IMR-90 (cell line): ENCODE data around the gene COL4A1. TPM values are rescaled to one million over a fixed set of nuclear protein-coding genes. Genes with fewer than 3 reads are reported as not detected.

Source experiments
- ATAC-seq: fragments of 200-7000 bp; cut with Tn5 transposase; 2 replicates; pipeline ENCODE4 v1.9.1; 2020; ENCODE audit warnings: low read depth, mild to moderate bottlenecking, moderate library complexity
- BruUV-seq: library from RNA; stranded (reverse); fragments of 400-500 nt; replicated peaks from 2 replicates; lab custom pipeline; 2021; lab: Mats Ljungman, UMichigan
- CTCF ChIA-PET: fragments of 300-600 bp; formaldehyde crosslinking; extraction: SDS; loops from one replicate; lab custom pipeline; 2021; ENCODE audit warnings: antibody characterized with exemption; lab: Yijun Ruan, JAX
- POLR2A ChIA-PET: fragments of 300-600 bp; sonication (Branson Sonifier 250); formaldehyde crosslinking; loops from one replicate; lab custom pipeline; 2022; ENCODE audit warnings: antibody characterized with exemption; ENCODE audit not compliant: unreplicated experiment; lab: Charles Lee
- DNase-seq: peaks from one replicate; pipeline ENCODE4 v3.0.0; 2013
- H2AFZ ChIP-seq: replicated peaks from 2 replicates; pipeline ENCODE3; 2013; ENCODE audit warnings: low read length, mild to moderate bottlenecking; ENCODE audit not compliant: poor library complexity
- H2AK5ac ChIP-seq: 2 replicates; pipeline ENCODE4 v1.6.1; 2013; ENCODE audit warnings: low read depth, low read length, inconsistent platforms
- H2AK9ac ChIP-seq: replicated peaks from 2 replicates; pipeline ENCODE3; 2013; ENCODE audit warnings: mild to moderate bottlenecking, low read depth, low read length, moderate library complexity; ENCODE audit not compliant: poor library complexity
- H2BK120ac ChIP-seq: 2 replicates; pipeline ENCODE4 v1.6.1; 2013; ENCODE audit warnings: low read depth, low read length, inconsistent platforms
- H2BK15ac ChIP-seq: 3 replicates; pipeline ENCODE4 v1.6.1; 2013; ENCODE audit warnings: low read depth, low read length, inconsistent platforms
- H2BK20ac ChIP-seq: 2 replicates; pipeline ENCODE4 v1.6.1; 2013; ENCODE audit warnings: low read depth, mild to moderate bottlenecking, inconsistent platforms, low read length, moderate library complexity
- H2BK5ac ChIP-seq: 2 replicates; pipeline ENCODE4 v1.6.1; 2013; ENCODE audit warnings: mild to moderate bottlenecking, low read depth, low read length, inconsistent platforms; ENCODE audit not compliant: poor library complexity, severe bottlenecking
- H3K14ac ChIP-seq: replicated peaks from 2 replicates; pipeline ENCODE4 v1.6.1; 2013; ENCODE audit warnings: low read depth, low read length, inconsistent platforms
- H3K18ac ChIP-seq: 2 replicates; pipeline ENCODE4 v1.6.1; 2013; ENCODE audit warnings: low read depth, low read length, control low read depth
- H3K23ac ChIP-seq: 2 replicates; pipeline ENCODE4 v1.6.1; 2013; ENCODE audit warnings: low read depth, low read length, inconsistent platforms
- H3K27ac ChIP-seq: 2 replicates; pipeline ENCODE4 v1.5.1; 2013; ENCODE audit warnings: mild to moderate bottlenecking, control low read depth, low read length; ENCODE audit not compliant: insufficient read depth
- H3K27me3 ChIP-seq: 2 replicates; pipeline ENCODE4 v1.6.1; 2013; ENCODE audit warnings: low read length; ENCODE audit not compliant: control insufficient read depth, insufficient read depth
- H3K36me3 ChIP-seq: 2 replicates; pipeline ENCODE4 v1.6.1; 2013; ENCODE audit warnings: low read length, mixed read lengths; ENCODE audit not compliant: control insufficient read depth, insufficient read depth
- H3K4ac ChIP-seq: 2 replicates; pipeline ENCODE4 v1.6.1; 2013; ENCODE audit warnings: low read depth, low read length, inconsistent platforms
- H3K4me1 ChIP-seq: 2 replicates; pipeline ENCODE4 v1.6.1; 2013; ENCODE audit warnings: low read length, mixed read lengths; ENCODE audit not compliant: control insufficient read depth, insufficient read depth
- H3K4me2 ChIP-seq: 2 replicates; pipeline ENCODE4 v1.6.1; 2013; ENCODE audit warnings: low read depth, mild to moderate bottlenecking, control low read depth, low read length, moderate library complexity
- H3K4me3 ChIP-seq: 2 replicates; pipeline ENCODE4 v1.5.1; 2013; ENCODE audit warnings: low read depth, mild to moderate bottlenecking, control low read depth, low read length, moderate library complexity; ENCODE audit not compliant: insufficient read depth
- H3K56ac ChIP-seq: 2 replicates; pipeline ENCODE4 v1.6.1; 2013; ENCODE audit warnings: low read length, inconsistent platforms; ENCODE audit not compliant: insufficient read depth; ENCODE audit errors: extremely low read depth
- H3K79me1 ChIP-seq, 2 experiments: 2 replicates each; pipeline ENCODE4 v1.6.1; 2013; ENCODE audit warnings: low read length in 2 of 2, inconsistent platforms in 1 of 2, low read depth in 1 of 2
- H3K9ac ChIP-seq: 2 replicates; pipeline ENCODE4 v1.6.1; 2013; ENCODE audit warnings: low read depth, low read length, control low read depth
- H3K9me1 ChIP-seq: 2 replicates; pipeline ENCODE4 v1.6.1; 2013; ENCODE audit warnings: low read length, inconsistent platforms; ENCODE audit not compliant: insufficient read depth
- H3K9me3 ChIP-seq: 2 replicates; pipeline ENCODE4 v1.6.1; 2013; ENCODE audit warnings: low read length; ENCODE audit not compliant: control insufficient read depth, insufficient read depth
- H4K20me1 ChIP-seq: 2 replicates; pipeline ENCODE4 v1.6.1; 2013; ENCODE audit warnings: low read length, inconsistent platforms; ENCODE audit not compliant: insufficient read depth
- H4K5ac ChIP-seq: 2 replicates; pipeline ENCODE4 v1.6.1; 2013; ENCODE audit warnings: mild to moderate bottlenecking, low read depth, low read length, control low read depth
- H4K8ac ChIP-seq, 2 experiments: 2 replicates each; pipeline ENCODE4 v1.6.1; 2013; ENCODE audit warnings: low read depth in 2 of 2, low read length in 2 of 2, control low read depth in 1 of 2, inconsistent platforms in 1 of 2
- H4K91ac ChIP-seq: 2 replicates; pipeline ENCODE4 v1.6.1; 2013; ENCODE audit warnings: low read depth, low read length, inconsistent platforms; ENCODE audit not compliant: insufficient read depth
- CEBPB ChIP-seq: IDR thresholded peaks from 2 replicates; pipeline ENCODE4 v1.6.1; 2012; ENCODE audit warnings: low read depth, low read length, improper control_type of control experiment
- FOS ChIP-seq: fragments of 150-350 bp; IDR thresholded peaks from 2 replicates; pipeline ENCODE4 v1.6.1; 2016; ENCODE audit warnings: low read depth, low read length
- MAFK ChIP-seq: IDR thresholded peaks from 2 replicates; pipeline ENCODE4 v1.6.1; 2012; ENCODE audit warnings: low read depth, low read length, improper control_type of control experiment
- SMC3 ChIP-seq: fragments of 150-350 bp; IDR thresholded peaks from 2 replicates; pipeline ENCODE4 v1.6.1; 2016; ENCODE audit warnings: low read depth, mild to moderate bottlenecking, antibody characterized with exemption, low read length, moderate library complexity
- WGBS, 2 experiments: methylation state at CpG; one replicate each; pipeline versions ENCODE4 v1.1.5 to v1.1.7; 2013; ENCODE audit warnings: missing lambda C conversion rate in 2 of 2; ENCODE audit not compliant: insufficient read length in 1 of 2; ENCODE audit errors: extremely low coverage in 2 of 2; 5-methylcytosine and 5-hydroxymethylcytosine counted together
- dilution Hi-C: fragments of 300-500 bp; cut with HindIII; formaldehyde crosslinking; loops from one replicate; pipeline ENCODE4 v1.14.3; 2018; ENCODE audit warnings: low sequenced_read_pairs; ENCODE audit not compliant: unreplicated experiment
- in situ Hi-C: fragments of 300-500 bp; cut with MboI; formaldehyde crosslinking; loops from 3 replicates; pipeline ENCODE4 v1.14.3; 2019; ENCODE audit warnings: low sequenced_read_pairs, inconsistent platforms, mixed read lengths
- intact Hi-C: fragments of 100-400 bp; cut with micrococcal nuclease; formaldehyde crosslinking; loops from 2 replicates; pipeline ENCODE4 v1.10.0; 2022
- polyA plus RNA-seq, 3 experiments: library from polyadenylated mRNA; depleted of rRNA; stranded (reverse); fragments of >200 nt; gene quantifications; 2 replicates each; pipeline ENCODE4 v1.2.3, GENCODE V29; 2012; ENCODE audit warnings: low replicate concordance in 1 of 3
- total RNA-seq: library from RNA; depleted of rRNA; stranded (reverse); fragments of >200 nt; gene quantifications from 2 replicates; pipeline ENCODE4 v1.2.3, GENCODE V29; 2012
- TF ChIP-seq, protein P1 (sequence below): fragments of 150-350 bp; IDR thresholded peaks from 2 replicates; pipeline ENCODE4 v1.6.1; 2017; ENCODE audit warnings: mild to moderate bottlenecking, antibody characterized with exemption, low read length, low read depth

COL4A1 gene
- total and polyA plus RNA-seq, 2 of the 4 experiments (the other 2 are of a cell fraction), result 230 to 337 TPM

DNA sequence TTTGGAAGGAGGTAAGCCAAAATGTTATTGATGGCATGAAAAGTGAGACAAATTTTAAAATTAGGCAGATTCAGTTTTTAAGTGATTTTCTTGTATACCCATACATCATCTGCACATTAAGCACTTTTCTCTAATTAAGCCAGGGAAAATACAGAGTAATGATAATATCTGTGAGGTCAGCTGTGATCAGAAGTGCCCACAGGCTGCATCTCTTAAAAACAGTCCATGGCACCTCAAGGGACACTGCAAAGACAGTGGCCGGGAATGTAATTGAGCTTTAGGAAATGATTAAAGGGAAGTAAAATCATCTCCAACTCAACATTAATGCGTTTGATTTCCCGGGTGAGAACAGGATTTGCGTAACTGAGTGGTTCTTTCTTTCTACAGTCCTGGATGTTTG is 2.0 kb downstream of the COL4A1 start:
- Histone ChIP-seq H3K79me1 (peaks cover 4 to 62% of the 10 kb centered on the region in 2 experiments; a peak in 2 of 4 replicates), H2BK20ac (no peak overlapping the region), H2BK120ac (peak overlapping the region; percentile 22), H3K27me3 (no peaks in the 10 kb centered on the region), H4K5ac (no peak overlapping the region; the same call in 1 of the 2 replicates), H3K18ac (peak overlapping the region; percentile 40; the same call in 1 of the 2 replicates), H2BK5ac (peak overlapping the region; percentile 6), H3K14ac (peak overlapping the region; percentile 81), H4K20me1 (peaks cover 80% of the 10 kb centered on the region), H3K9ac (peak overlapping the region; percentile 96), H4K91ac (no peak overlapping the region), H4K8ac (peak overlapping the region in 1 of 2 experiments; percentile 60; a peak in 1 of 4 replicates), H3K36me3 (peaks cover 27% of the 10 kb centered on the region), H2AFZ (no peak overlapping the region), H3K23ac (peak overlapping the region; percentile 75), H3K4ac (peak overlapping the region; percentile 35), H3K4me1 (peaks cover 28% of the 10 kb centered on the region), H2AK9ac (no peak overlapping the region), H2BK15ac (no peak overlapping the region), H3K56ac (peak overlapping the region; percentile 85), H3K9me1 (peaks cover 29% of the 10 kb centered on the region), H2AK5ac (peak overlapping the region; percentile 32; the same call in 1 of the 2 replicates), H3K27ac (0 out of 2 replicates have a peak overlapping the region, but pooled peaks have one; percentile 29), H3K9me3 (no peaks in the 10 kb centered on the region), H3K4me3 (peak overlapping the region; percentile 84), H3K4me2 (peak overlapping the region; percentile 86)
- no CpG with 5 or more reads among the region's 4 CpGs for WGBS, 2 experiments
- intact Hi-C loops, result loop anchor here (2.0 kb wide), 1 partner anchor 56 kb away; no protein-coding TSS in a partner anchor
- CTCF ChIA-PET, result interaction anchor here (1.0 to 2.6 kb wide), 4 partner anchors 18 to 107 kb away, joined by 3 to 6 read pairs (median 4); no protein-coding TSS in a partner anchor
- POLR2A ChIA-PET, result interaction anchor here (1.0 to 1.3 kb wide), 3 partner anchors 29 to 57 kb away, joined by 3 to 5 read pairs (median 4); no protein-coding TSS in a partner anchor
- dilution Hi-C loops, result no loop called here
- ATAC-seq (no peak), DNase-seq (no peak)
- in situ Hi-C loops, result no loop called here
- no peak for TF ChIP-seq CEBPB
- TF ChIP-seq, protein P1, sequence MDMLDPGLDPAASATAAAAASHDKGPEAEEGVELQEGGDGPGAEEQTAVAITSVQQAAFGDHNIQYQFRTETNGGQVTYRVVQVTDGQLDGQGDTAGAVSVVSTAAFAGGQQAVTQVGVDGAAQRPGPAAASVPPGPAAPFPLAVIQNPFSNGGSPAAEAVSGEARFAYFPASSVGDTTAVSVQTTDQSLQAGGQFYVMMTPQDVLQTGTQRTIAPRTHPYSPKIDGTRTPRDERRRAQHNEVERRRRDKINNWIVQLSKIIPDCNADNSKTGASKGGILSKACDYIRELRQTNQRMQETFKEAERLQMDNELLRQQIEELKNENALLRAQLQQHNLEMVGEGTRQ, result no peak
- TF ChIP-seq MAFK, result no peak
- TF ChIP-seq SMC3, result no peak
- TF ChIP-seq FOS, result no peak
- no TSS peak for BruUV-seq
